HepG2 (cell line): ENCODE measurements around the gene GALNT10. TPM values are rescaled to one million over a fixed set of nuclear protein-coding genes. Genes with fewer than 3 reads are reported as not detected.
A peak's percentile ranks its signal among the peaks of the same experiment; 100 is the strongest.

ENCODE experiments used
- ATAC-seq: fragments of 200-7000 bp; cut with Tn5 transposase; 3 replicates; pipeline ENCODE4 v1.9.1; 2020; ENCODE audit warnings: mild to moderate bottlenecking, moderate library complexity
- BruUV-seq: library from RNA; stranded (reverse); fragments of 400-500 nt; replicated peaks from 2 replicates; lab custom pipeline; 2021; lab: Mats Ljungman, UMichigan
- CTCF ChIA-PET: fragments of 300-600 bp; formaldehyde crosslinking; extraction: SDS; loops from one replicate; lab custom pipeline; 2021; ENCODE audit warnings: low total read pairs, inconsistent platforms, low intra/inter-chr PET ratio; lab: Yijun Ruan, JAX
- POLR2A ChIA-PET: fragments of 350-600 bp; sonication (Branson Sonifier 250); formaldehyde crosslinking; loops from one replicate; lab custom pipeline; 2020; ENCODE audit warnings: antibody characterized with exemption, inconsistent platforms; lab: Yijun Ruan, JAX
- DNase-seq: peaks from one replicate; pipeline ENCODE4 v3.0.0-alpha.2; 2015; ENCODE audit warnings: low spot score
- FAIRE-seq: peaks from 3 replicates; lab custom pipeline; 2011; peaks lifted over from hg19 to GRCh38; lab: Jason Lieb, UNC
- H2AFZ ChIP-seq: one replicate; pipeline ENCODE4 v1.6.1; 2011; ENCODE audit warnings: low read length, inconsistent platforms
- H3K27ac ChIP-seq: fragments of 300-600 bp; 3 replicates; pipeline ENCODE4 v1.8.0; 2011; ENCODE audit warnings: mixed run types, mild to moderate bottlenecking, mixed read lengths, low read length, inconsistent platforms; ENCODE audit not compliant: insufficient read depth; ENCODE audit errors: extremely low read length
- H3K27me3 ChIP-seq, 2 experiments: fragments of 200-600 bp in 1 of 2; 2 replicates in 1 of 2; 3 replicates in 1 of 2; pipeline versions ENCODE4 v1.6.0 to v1.8.0; 2011; ENCODE audit warnings: low read length in 2 of 2, mild to moderate bottlenecking in 2 of 2, moderate library complexity in 2 of 2, inconsistent platforms in 1 of 2; ENCODE audit not compliant: insufficient read depth in 2 of 2, control insufficient read depth in 1 of 2
- H3K36me3 ChIP-seq, 2 experiments: fragments of 200-600 bp in 1 of 2; replicated peaks in 1 of 2; 2 replicates in 1 of 2; 3 replicates in 1 of 2; pipeline versions ENCODE4 v1.5.1 to v1.8.0; 2011; ENCODE audit warnings: low read length in 2 of 2, inconsistent platforms in 1 of 2; ENCODE audit not compliant: insufficient read depth in 2 of 2, control insufficient read depth in 1 of 2
- H3K4me1 ChIP-seq: 2 replicates; pipeline ENCODE4 v1.5.1; 2012; ENCODE audit warnings: low read length, inconsistent platforms; ENCODE audit not compliant: insufficient read depth
- H3K4me2 ChIP-seq: 2 replicates; pipeline ENCODE4 v1.6.0; 2011; ENCODE audit warnings: low read depth, low read length, inconsistent platforms
- H3K4me3 ChIP-seq, 3 experiments: fragments of 200-600 bp in 1 of 3; sonication (generic), shearing (Covaris generic) in 1 of 3; replicated peaks in 1 of 3; 2 replicates each; pipeline ENCODE4 v1.5.1; 2011 to 2016; ENCODE audit warnings: low read length in 3 of 3, inconsistent platforms in 2 of 3, low read depth in 2 of 3, mild to moderate bottlenecking in 2 of 3, control low read depth in 1 of 3, mixed read lengths in 1 of 3; ENCODE audit not compliant: insufficient read depth in 1 of 3
- H3K79me2 ChIP-seq: one replicate; pipeline ENCODE4 v1.6.1; 2011; ENCODE audit warnings: low read length, inconsistent platforms; ENCODE audit not compliant: insufficient read depth
- H3K9ac ChIP-seq: 2 replicates; pipeline ENCODE4 v1.6.0; 2011; ENCODE audit warnings: mild to moderate bottlenecking, low read depth, low read length, inconsistent platforms; ENCODE audit not compliant: insufficient read depth
- H3K9me3 ChIP-seq: 2 replicates; pipeline ENCODE4 v1.5.1; 2012; ENCODE audit warnings: mild to moderate bottlenecking, low read length
- H4K20me1 ChIP-seq: 2 replicates; pipeline ENCODE4 v1.6.0; 2011; ENCODE audit warnings: inconsistent platforms, mild to moderate bottlenecking, low read length, moderate library complexity; ENCODE audit not compliant: insufficient read depth
- ELF4 ChIP-seq: sonication (generic); formaldehyde crosslinking; IDR thresholded peaks from 2 replicates; pipeline ENCODE4 v1.5.0; 2020; ENCODE audit warnings: missing genetic modification reagents, mild to moderate bottlenecking, moderate library complexity, borderline replicate concordance
- MAFF ChIP-seq: IDR thresholded peaks from 2 replicates; pipeline ENCODE4 v1.6.1; 2011; ENCODE audit warnings: low read depth, low read length, improper control_type of control experiment
- MAFK ChIP-seq, 2 experiments: IDR thresholded peaks in 1 of 2; conservative IDR thresholded peaks in 1 of 2; 2 replicates each; pipeline ENCODE4 v1.6.1; 2011; ENCODE audit warnings: improper control_type of control experiment in 2 of 2, low read length in 2 of 2
- PCBP2 ChIP-seq: fragments of 200-400 bp; formaldehyde crosslinking; optimal IDR thresholded peaks from 2 replicates; pipeline ENCODE3; 2018; ENCODE audit warnings: low read length, low read depth; ENCODE audit not compliant: poor library complexity, severe bottlenecking
- ZNF530 ChIP-seq: sonication (generic); formaldehyde crosslinking; IDR thresholded peaks from 2 replicates; pipeline ENCODE4 v1.5.0; 2020; ENCODE audit warnings: low read depth, mild to moderate bottlenecking, missing genetic modification reagents
- WGBS: methylation state at CpG from one replicate; pipeline ENCODE4 v1.1.6; 2017; ENCODE audit warnings: low lambda C conversion rate; 5-methylcytosine and 5-hydroxymethylcytosine counted together
- in situ Hi-C: cut with HindIII; loops from 2 replicates; pipeline ENCODE4 v1.10.0; 2017; ENCODE audit warnings: low pct_unique_long_range_greater_than_20kb; ENCODE audit not compliant: extremely low pct_ligation_motif_present
- intact Hi-C: fragments of 100-400 bp; cut with micrococcal nuclease; formaldehyde crosslinking; loops from one replicate; pipeline ENCODE4 v1.10.0; 2022; ENCODE audit not compliant: unreplicated experiment
- polyA plus RNA-seq, 8 experiments: library from polyadenylated mRNA; depleted of rRNA in 3 of 8; stranded (reverse) in 7 of 8; unstranded in 1 of 8; fragments of >200 nt; fragmentation: Illumina TruSeq in 4 of 8; extraction: Trizol in 4 of 8; gene quantifications; 2 replicates each; pipeline versions ENCODE4 v1.2.1 to v1.2.3, GENCODE V29; 2011 to 2016; ENCODE audit warnings: low read depth in 4 of 8, missing spikeins in 1 of 8, mixed read lengths in 1 of 8; ENCODE audit not compliant: insufficient read depth in 1 of 8
- total RNA-seq, 5 experiments: library from RNA; depleted of rRNA; stranded (reverse); fragments of >200 nt; fragmentation: Illumina TruSeq; extraction: Trizol; gene quantifications; 2 replicates each; pipeline ENCODE4 v1.2.3, GENCODE V29; 2016; ENCODE audit warnings: low read depth in 1 of 5
- TF ChIP-seq, protein P1 (sequence below): sonication (generic); formaldehyde crosslinking; IDR thresholded peaks from 2 replicates; pipeline ENCODE4 v1.4.0; 2020; ENCODE audit warnings: missing genetic modification reagents

GALNT10 gene
- total and polyA plus RNA-seq, 2 of the 13 experiments (the other 11 are each of a cell fraction or from before 2014, with no cell fraction given), result 8.1 to 11.2 TPM

DNA sequence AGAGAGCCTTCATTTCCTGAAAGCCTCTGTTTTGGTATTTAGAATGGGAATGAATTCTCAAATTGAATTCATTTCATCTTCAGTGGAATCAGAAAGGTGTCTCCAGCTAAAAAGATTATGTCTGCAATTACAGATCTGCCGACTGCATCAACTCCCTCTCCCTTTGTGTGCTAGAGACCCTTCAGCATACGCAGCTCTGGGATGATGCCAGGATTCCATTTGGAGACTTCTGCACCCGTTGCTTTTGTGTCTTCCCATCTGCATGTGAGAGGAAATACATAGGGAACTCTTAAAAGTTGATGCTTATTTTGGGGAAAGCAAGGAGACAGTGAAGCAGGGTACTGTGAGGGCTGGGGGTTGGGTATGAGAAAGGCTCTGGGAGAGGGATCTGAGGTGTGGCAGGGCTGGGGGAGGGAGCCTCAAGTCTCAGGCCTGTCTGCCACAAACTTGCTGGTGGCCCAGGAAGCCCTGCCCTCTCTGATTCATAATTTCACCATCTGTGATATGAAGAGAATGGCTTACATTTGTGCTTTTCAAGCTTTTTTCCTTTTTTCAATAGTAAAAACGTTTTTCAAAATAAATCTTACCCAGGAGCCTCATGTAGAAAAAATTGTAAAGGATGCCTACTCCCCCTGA is 165.6 kb downstream of the GALNT10 start (continued):
- no peak for TF ChIP-seq PCBP2

DNA sequence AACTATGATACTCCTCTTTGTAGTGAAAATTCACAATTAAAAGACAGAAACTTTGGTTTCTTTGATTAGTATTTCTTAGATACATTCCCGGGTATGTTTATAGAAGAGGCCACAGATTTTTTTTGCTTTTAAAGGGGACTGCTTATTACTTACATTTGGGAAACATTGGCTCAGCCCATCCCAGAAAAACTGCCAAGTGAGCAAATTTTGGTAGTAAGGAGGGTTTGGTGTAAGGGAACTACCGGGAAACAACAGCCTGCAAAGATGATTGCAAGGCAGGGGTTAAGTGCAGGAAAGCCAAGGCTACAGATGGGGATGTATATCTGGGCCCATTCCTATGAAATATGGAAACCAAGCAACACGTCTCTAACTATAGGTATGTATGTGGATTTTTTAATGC is 166.4 kb downstream of the GALNT10 start:
- no peaks in the 10 kb centered on the region for H3K36me3 ChIP-seq
- no peak overlapping the region for H3K4me2 ChIP-seq
- ChIA-PET POLR2A (no interaction called here), CTCF (no interaction called here)
- H3K27ac ChIP-seq, result no peak overlapping the region
- no peaks in the 10 kb centered on the region for H4K20me1 ChIP-seq
- no peak for FAIRE-seq
- intact Hi-C loops (no loop called here), in situ Hi-C loops (no loop called here)
- no peak overlapping the region for H3K9ac ChIP-seq
- peak; percentile 77 to 80 for TF ChIP-seq MAFK (conservative IDR thresholded peaks at IDR 0.05 in 1 of 2, IDR thresholded peaks at IDR 0.05 in 1 of 2; ENCODE audit: low read length in 2 of 2)
- TF ChIP-seq ZNF530, result no peak
- TF ChIP-seq, protein P1, sequence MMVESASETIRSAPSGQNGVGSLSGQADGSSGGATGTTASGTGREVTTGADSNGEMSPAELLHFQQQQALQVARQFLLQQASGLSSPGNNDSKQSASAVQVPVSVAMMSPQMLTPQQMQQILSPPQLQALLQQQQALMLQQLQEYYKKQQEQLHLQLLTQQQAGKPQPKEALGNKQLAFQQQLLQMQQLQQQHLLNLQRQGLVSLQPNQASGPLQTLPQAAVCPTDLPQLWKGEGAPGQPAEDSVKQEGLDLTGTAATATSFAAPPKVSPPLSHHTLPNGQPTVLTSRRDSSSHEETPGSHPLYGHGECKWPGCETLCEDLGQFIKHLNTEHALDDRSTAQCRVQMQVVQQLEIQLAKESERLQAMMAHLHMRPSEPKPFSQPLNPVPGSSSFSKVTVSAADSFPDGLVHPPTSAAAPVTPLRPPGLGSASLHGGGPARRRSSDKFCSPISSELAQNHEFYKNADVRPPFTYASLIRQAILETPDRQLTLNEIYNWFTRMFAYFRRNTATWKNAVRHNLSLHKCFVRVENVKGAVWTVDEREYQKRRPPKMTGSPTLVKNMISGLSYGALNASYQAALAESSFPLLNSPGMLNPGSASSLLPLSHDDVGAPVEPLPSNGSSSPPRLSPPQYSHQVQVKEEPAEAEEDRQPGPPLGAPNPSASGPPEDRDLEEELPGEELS, result no peak
- peak; percentile 76 for TF ChIP-seq MAFF
- TF ChIP-seq ELF4 (CRISPR knock-in tag), result no peak
- peaks cover 77% of the 10 kb centered on the region for H3K4me1 ChIP-seq
- DNase-seq, result no peak
- no peaks in the 10 kb centered on the region for H3K79me2 ChIP-seq
- BruUV-seq, result no TSS peak
- H2AFZ ChIP-seq, result no peak overlapping the region
- WGBS, result 95% methylated on average over 3 of the region's 3 CpGs
- no peaks in the 10 kb centered on the region for H3K9me3 ChIP-seq
- no peak for ATAC-seq
- H3K27me3 ChIP-seq, result no peaks in the 10 kb centered on the region
- H3K4me3 ChIP-seq, result no peak overlapping the region
